Measurements from ENCODE around the gene CCDC160.
"Not testable (repeated sequence)": the region's sequence is repeated elsewhere in the genome, so short reads cannot be mapped to it uniquely, and the experiment has no call there.

The CCDC160 gene

GRCh38 chrX:134258202-134258601, 21.2 kb downstream of the CCDC160 start:
- no peak for TF ChIP-seq CTCF (IDR thresholded peaks at IDR 0.05; ENCODE audit: low read depth, low read length)
- H3K4me1 ChIP-seq: no peaks in the 10 kb centered on the region
- H3K36me3 ChIP-seq: no peaks in the 10 kb centered on the region
- no peak for DNase-seq
- no peaks in the 10 kb centered on the region for H3K9me3 ChIP-seq
- H3K27me3 ChIP-seq: no peaks in the 10 kb centered on the region
- H3K4me3 ChIP-seq (ENCODE audit: low read depth, low read length): no peak overlapping the region

- not testable (repeated sequence) for H3K4me3 ChIP-seq (ENCODE audit: low read depth, low read length); DNase-seq; H3K9me3 ChIP-seq; H3K4me1 ChIP-seq; H3K36me3 ChIP-seq; H3K27me3 ChIP-seq
Measured at GRCh38 chrX:134285934-134286333, 49.0 kb downstream of the CCDC160 start.

- Histone ChIP-seq H3K36me3 (no peaks in the 10 kb centered on the region), H3K9me3 (no peaks in the 10 kb centered on the region), H3K4me3 (ENCODE audit: low read depth, low read length) (no peak overlapping the region), H3K27me3 (no peaks in the 10 kb centered on the region), H3K4me1 (0 out of 2 replicates have a peak, but pooled peaks cover 3% of the 10 kb centered on the region)
- no peak for TF ChIP-seq CTCF (IDR thresholded peaks at IDR 0.05; ENCODE audit: low read depth, low read length)
- DNase-seq: no peak
Measured at GRCh38 chrX:134287346-134287745, 50.4 kb downstream of the CCDC160 start.

GRCh38 chrX:134294548-134294947, 57.6 kb downstream of the CCDC160 start:
- Histone ChIP-seq H3K27me3 (no peaks in the 10 kb centered on the region), H3K4me1 (no peaks in the 10 kb centered on the region), H3K4me3 (ENCODE audit: low read depth, low read length) (no peak overlapping the region), H3K9me3 (no peaks in the 10 kb centered on the region), H3K36me3 (no peaks in the 10 kb centered on the region)
- peak; percentile 35 for TF ChIP-seq CTCF (IDR thresholded peaks at IDR 0.05; ENCODE audit: low read depth, low read length)
- no peak for DNase-seq
